KMS-11 (cell line): ENCODE measurements around the gene SNX9.

Experiments
- H2AFZ ChIP-seq: fragments of 200-600 bp; sonication (generic); 2 replicates; pipeline ENCODE4 v1.6.1; 2016; ENCODE audit warnings: antibody characterized with exemption, mixed run types, low read depth
- H3K27ac ChIP-seq: fragments of 200-600 bp; sonication (generic); 2 replicates; pipeline ENCODE4 v1.6.1; 2016; ENCODE audit warnings: mild to moderate bottlenecking, mixed run types
- H3K27me3 ChIP-seq: fragments of 200-600 bp; sonication (generic); 2 replicates; pipeline ENCODE4 v1.6.1; 2017; ENCODE audit warnings: mild to moderate bottlenecking, low read depth, mixed run types, moderate library complexity; ENCODE audit not compliant: insufficient read depth
- H3K36me3 ChIP-seq: fragments of 200-600 bp; sonication (generic); 2 replicates; pipeline ENCODE4 v1.6.1; 2017; ENCODE audit warnings: mild to moderate bottlenecking, mixed run types; ENCODE audit not compliant: insufficient read depth
- H3K4me1 ChIP-seq: fragments of 200-600 bp; sonication (generic); 2 replicates; pipeline ENCODE4 v1.6.1; 2016; ENCODE audit warnings: mild to moderate bottlenecking, low read depth, mixed run types; ENCODE audit not compliant: poor library complexity, severe bottlenecking
- H3K4me2 ChIP-seq: fragments of 200-600 bp; sonication (generic); 2 replicates; pipeline ENCODE4 v1.7.0; 2016; ENCODE audit warnings: mild to moderate bottlenecking, mixed run types
- H3K4me3 ChIP-seq: fragments of 200-600 bp; sonication (generic); IDR thresholded peaks from 2 replicates; pipeline ENCODE4 v1.6.1; 2017; ENCODE audit warnings: low read depth, low read length, mixed read lengths; ENCODE audit not compliant: insufficient read depth
- H3K79me2 ChIP-seq: fragments of 200-600 bp; sonication (generic); 2 replicates; pipeline ENCODE4 v1.6.1; 2016; ENCODE audit warnings: low read depth, mixed run types; ENCODE audit not compliant: insufficient read depth
- H3K9ac ChIP-seq: fragments of 200-600 bp; sonication (generic); 2 replicates; pipeline ENCODE4 v1.6.1; 2016; ENCODE audit warnings: mild to moderate bottlenecking, mixed run types
- H4K20me1 ChIP-seq: fragments of 200-600 bp; sonication (generic); 2 replicates; pipeline ENCODE4 v1.6.1; 2016; ENCODE audit warnings: mild to moderate bottlenecking, mixed run types; ENCODE audit not compliant: insufficient read depth
- TF ChIP-seq, protein P1 (sequence below): fragments of 200-600 bp; sonication (generic); conservative IDR thresholded peaks from 2 replicates; pipeline ENCODE4 v1.6.1; 2017; ENCODE audit warnings: low read depth, mild to moderate bottlenecking, antibody characterized with exemption, low read length, moderate library complexity, mixed read lengths

Gene SNX9

DNA sequence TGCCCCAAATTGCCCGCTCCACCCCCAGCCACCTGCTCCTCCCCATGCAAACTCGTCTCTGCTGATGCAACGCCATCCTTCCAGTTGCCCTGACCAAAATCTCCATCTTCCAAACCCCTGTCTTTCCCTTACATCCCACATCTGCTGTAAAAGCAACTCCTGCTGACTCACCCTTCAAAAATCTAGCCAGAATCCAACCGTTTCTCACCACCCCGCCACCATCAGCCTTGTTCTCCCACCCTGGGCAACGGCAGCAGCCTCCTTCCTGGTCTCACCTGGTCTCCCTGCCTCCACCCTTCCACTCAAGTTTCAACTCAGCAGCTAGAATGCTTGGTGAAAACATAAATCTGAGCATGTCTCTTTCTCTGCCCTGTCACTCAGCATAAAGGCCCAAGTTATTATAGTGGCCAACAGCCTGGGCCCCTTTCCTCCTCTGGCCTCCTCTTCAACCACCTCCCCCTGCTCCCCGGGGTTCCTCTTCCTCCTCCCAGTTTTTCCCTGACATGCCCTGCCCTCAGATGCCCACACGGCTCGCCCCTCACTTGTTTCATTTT, 151.4 kb downstream of the SNX9 start:
- Histone ChIP-seq H3K79me2 (no peaks in the 10 kb centered on the region), H3K4me3 (no peak overlapping the region), H2AFZ (no peak overlapping the region), H3K4me1 (no peaks in the 10 kb centered on the region), H3K36me3 (no peaks in the 10 kb centered on the region), H3K27ac (no peak overlapping the region), H3K9ac (no peak overlapping the region), H3K4me2 (no peak overlapping the region), H4K20me1 (no peaks in the 10 kb centered on the region), H3K27me3 (no peaks in the 10 kb centered on the region)
- TF ChIP-seq, protein P1, sequence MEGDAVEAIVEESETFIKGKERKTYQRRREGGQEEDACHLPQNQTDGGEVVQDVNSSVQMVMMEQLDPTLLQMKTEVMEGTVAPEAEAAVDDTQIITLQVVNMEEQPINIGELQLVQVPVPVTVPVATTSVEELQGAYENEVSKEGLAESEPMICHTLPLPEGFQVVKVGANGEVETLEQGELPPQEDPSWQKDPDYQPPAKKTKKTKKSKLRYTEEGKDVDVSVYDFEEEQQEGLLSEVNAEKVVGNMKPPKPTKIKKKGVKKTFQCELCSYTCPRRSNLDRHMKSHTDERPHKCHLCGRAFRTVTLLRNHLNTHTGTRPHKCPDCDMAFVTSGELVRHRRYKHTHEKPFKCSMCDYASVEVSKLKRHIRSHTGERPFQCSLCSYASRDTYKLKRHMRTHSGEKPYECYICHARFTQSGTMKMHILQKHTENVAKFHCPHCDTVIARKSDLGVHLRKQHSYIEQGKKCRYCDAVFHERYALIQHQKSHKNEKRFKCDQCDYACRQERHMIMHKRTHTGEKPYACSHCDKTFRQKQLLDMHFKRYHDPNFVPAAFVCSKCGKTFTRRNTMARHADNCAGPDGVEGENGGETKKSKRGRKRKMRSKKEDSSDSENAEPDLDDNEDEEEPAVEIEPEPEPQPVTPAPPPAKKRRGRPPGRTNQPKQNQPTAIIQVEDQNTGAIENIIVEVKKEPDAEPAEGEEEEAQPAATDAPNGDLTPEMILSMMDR, result no peak

DNA sequence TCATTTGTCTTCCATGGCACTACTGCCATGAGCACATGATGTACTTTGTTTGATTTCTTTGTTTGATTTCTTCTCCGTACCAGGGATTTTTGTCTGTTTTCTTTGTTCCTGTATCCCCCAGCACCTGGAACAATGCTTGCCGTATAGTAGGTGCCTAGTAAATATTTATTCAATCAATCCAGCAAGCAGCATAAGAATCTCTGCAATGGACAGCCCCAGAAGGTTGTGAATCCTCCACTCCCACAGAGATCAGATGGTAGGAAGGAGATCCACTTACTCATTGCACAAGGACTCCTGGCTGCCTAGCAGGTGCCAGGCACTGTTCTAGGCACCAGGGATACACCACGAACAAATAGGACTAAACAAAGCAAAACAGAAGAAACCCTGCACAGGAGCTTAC, 151.9 kb downstream of the SNX9 start:
- no peaks in the 10 kb centered on the region for H4K20me1 ChIP-seq
- TF ChIP-seq, protein P1, result no peak
- H3K36me3 ChIP-seq, result no peaks in the 10 kb centered on the region
- no peak overlapping the region for H3K4me2 ChIP-seq
- H3K27me3 ChIP-seq, result no peaks in the 10 kb centered on the region
- H3K4me3 ChIP-seq, result no peak overlapping the region
- no peak overlapping the region for H3K27ac ChIP-seq
- no peaks in the 10 kb centered on the region for H3K79me2 ChIP-seq
- H2AFZ ChIP-seq, result no peak overlapping the region
- H3K9ac ChIP-seq, result no peak overlapping the region
- no peaks in the 10 kb centered on the region for H3K4me1 ChIP-seq

DNA sequence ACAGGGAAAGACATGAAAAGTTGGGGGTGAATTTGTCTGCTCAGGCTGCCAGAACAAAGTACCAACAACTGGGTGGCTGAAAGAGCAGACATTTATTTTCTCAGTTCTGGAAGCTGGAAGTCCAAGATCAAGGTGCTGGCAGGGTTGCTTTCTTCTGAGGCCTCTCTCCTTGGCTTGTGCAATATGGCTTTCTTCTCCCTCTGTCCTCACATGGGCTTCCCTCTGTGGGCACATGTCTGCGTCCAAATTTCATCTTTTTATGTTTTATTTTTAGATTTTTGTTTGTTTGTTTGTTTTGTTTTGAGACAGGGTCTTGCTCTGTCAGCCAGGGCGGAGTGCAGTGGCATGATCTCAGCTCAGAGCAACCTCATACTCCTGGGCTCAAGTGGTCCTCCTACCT, 152.4 kb downstream of the SNX9 start:
- Histone ChIP-seq H3K4me1 (no peaks in the 10 kb centered on the region), H2AFZ (no peak overlapping the region), H3K27me3 (no peaks in the 10 kb centered on the region), H3K27ac (no peak overlapping the region), H3K4me3 (no peak overlapping the region), H4K20me1 (no peaks in the 10 kb centered on the region), H3K9ac (no peak overlapping the region), H3K4me2 (no peak overlapping the region), H3K79me2 (no peaks in the 10 kb centered on the region), H3K36me3 (no peaks in the 10 kb centered on the region)
- TF ChIP-seq, protein P1, result no peak

DNA sequence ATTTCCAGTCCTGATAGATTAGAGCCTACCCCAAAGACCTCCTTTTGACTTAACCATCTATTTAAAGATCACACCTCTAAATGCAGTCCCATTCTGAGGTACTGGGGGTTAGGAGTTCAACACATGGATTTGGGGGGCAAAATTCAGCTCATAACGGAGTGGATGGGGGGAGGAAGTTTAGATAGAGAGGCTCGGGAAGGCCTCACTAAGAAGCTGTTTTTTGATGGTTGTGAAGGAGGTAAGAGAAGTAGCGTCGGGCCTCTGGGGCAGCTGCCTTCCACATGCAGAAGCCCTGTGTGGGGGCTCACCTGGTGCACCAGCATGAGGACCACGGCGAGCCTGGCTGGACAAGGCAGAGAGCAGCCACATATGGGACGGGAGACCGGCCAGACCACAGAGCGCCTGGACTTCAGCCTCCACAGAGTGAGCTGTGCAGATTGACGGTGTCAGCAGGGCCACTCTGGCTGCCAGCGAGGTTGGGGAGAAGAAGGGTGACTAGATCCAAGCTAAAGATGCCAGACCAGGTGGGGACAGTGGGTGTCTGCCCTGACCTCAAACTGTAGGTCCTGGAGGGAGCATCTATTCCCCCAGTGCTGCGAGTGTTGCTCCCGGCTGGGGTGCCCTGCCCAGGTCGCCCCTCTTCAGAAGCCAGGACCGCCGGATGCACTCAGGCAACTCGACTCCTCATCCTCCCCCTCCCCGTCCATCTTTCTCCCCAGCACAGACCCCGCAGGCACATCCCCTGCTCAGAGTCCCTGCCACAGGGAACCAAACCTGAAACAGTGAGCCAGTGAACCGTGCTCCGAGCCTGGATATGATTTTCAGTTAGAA, 153.5 kb downstream of the SNX9 start:
- Histone ChIP-seq H3K4me3 (no peak overlapping the region), H4K20me1 (no peaks in the 10 kb centered on the region), H3K9ac (no peak overlapping the region), H3K27ac (no peak overlapping the region), H3K79me2 (no peaks in the 10 kb centered on the region), H3K4me2 (no peak overlapping the region), H2AFZ (no peak overlapping the region), H3K4me1 (no peaks in the 10 kb centered on the region), H3K27me3 (no peaks in the 10 kb centered on the region), H3K36me3 (no peaks in the 10 kb centered on the region)
- TF ChIP-seq, protein P1, result no peak
